Neutrophil (primary cell): Measurements from ENCODE around the gene FOLR1.

Experiments
- H3K27ac ChIP-seq: fragments of 200-600 bp; sonication (generic); 2 replicates; pipeline ENCODE4 v1.5.1; 2016; ENCODE audit warnings: mild to moderate bottlenecking, moderate library complexity
- H3K27me3 ChIP-seq: fragments of 200-600 bp; sonication (generic); 2 replicates; pipeline ENCODE4 v1.6.0; 2016; ENCODE audit warnings: mild to moderate bottlenecking
- H3K36me3 ChIP-seq: fragments of 200-600 bp; sonication (generic); 2 replicates; pipeline ENCODE4 v1.5.1; 2017
- H3K4me1 ChIP-seq, 2 experiments: fragments of 200-600 bp in 1 of 2; sonication (generic) in 1 of 2; 1 replicate in 1 of 2; 2 replicates in 1 of 2; pipeline versions ENCODE4 v1.5.1 to v1.6.1; 2013 to 2016; ENCODE audit warnings: low read depth in 1 of 2, low read length in 1 of 2, mild to moderate bottlenecking in 1 of 2, moderate library complexity in 1 of 2; ENCODE audit not compliant: control insufficient read depth in 1 of 2, insufficient read depth in 1 of 2
- H3K4me3 ChIP-seq, 2 experiments: fragments of 200-600 bp in 1 of 2; sonication (generic) in 1 of 2; 1 replicate in 1 of 2; 2 replicates in 1 of 2; pipeline ENCODE4 v1.5.1; 2013 to 2016; ENCODE audit warnings: low read depth in 1 of 2, low read length in 1 of 2, mild to moderate bottlenecking in 1 of 2, moderate library complexity in 1 of 2
- H3K9me3 ChIP-seq: fragments of 200-600 bp; sonication (generic); 2 replicates; pipeline ENCODE4 v1.5.1; 2016
- CTCF ChIP-seq: fragments of 200-600 bp; sonication (generic); IDR thresholded peaks from 2 replicates; pipeline ENCODE4 v1.5.1; 2016; ENCODE audit warnings: antibody characterized with exemption

The FOLR1 gene

GRCh38 chr11:72233056-72233772 lies 41.3 kb downstream of the FOLR1 start:
- H3K4me1 ChIP-seq: no peaks in the 10 kb centered on the region
- H3K36me3 ChIP-seq: peaks cover 100% of the 10 kb centered on the region
- TF ChIP-seq CTCF: no peak
- H3K27ac ChIP-seq: no peak overlapping the region
- no peak overlapping the region for H3K4me3 ChIP-seq
- H3K9me3 ChIP-seq: peaks cover 3% of the 10 kb centered on the region
- peaks cover 2% of the 10 kb centered on the region for H3K27me3 ChIP-seq

GRCh38 chr11:72233773-72234513 lies 42.0 kb downstream of the FOLR1 start:
- Histone ChIP-seq H3K27ac (no peak overlapping the region), H3K36me3 (peaks cover 100% of the 10 kb centered on the region), H3K27me3 (peaks cover 9% of the 10 kb centered on the region), H3K4me3 (no peak overlapping the region), H3K9me3 (peaks cover 3% of the 10 kb centered on the region), H3K4me1 (no peaks in the 10 kb centered on the region)
- TF ChIP-seq CTCF: no peak

- Histone ChIP-seq H3K36me3 (peaks cover 94% of the 10 kb centered on the region), H3K9me3 (peaks cover 3% of the 10 kb centered on the region), H3K27me3 (peaks cover 14% of the 10 kb centered on the region), H3K4me3 (no peak overlapping the region), H3K4me1 (peaks cover 3 to 5% of the 10 kb centered on the region in 2 experiments), H3K27ac (no peak overlapping the region)
- TF ChIP-seq CTCF: no peak
Measured at GRCh38 chr11:72234514-72234830, 42.5 kb downstream of the FOLR1 start.

GRCh38 chr11:72234920-72235319 lies 43.0 kb downstream of the FOLR1 start:
- Histone ChIP-seq H3K27me3 (peaks cover 19% of the 10 kb centered on the region), H3K36me3 (peaks cover 90% of the 10 kb centered on the region), H3K4me1 (peaks cover 7 to 9% of the 10 kb centered on the region in 2 experiments), H3K27ac (no peak overlapping the region), H3K4me3 (no peak overlapping the region), H3K9me3 (no peaks in the 10 kb centered on the region)
- TF ChIP-seq CTCF: no peak

- peaks cover 25% of the 10 kb centered on the region for H3K27me3 ChIP-seq
- H3K4me3 ChIP-seq: no peak overlapping the region
- H3K9me3 ChIP-seq: no peaks in the 10 kb centered on the region
- H3K4me1 ChIP-seq: peaks cover 13 to 15% of the 10 kb centered on the region in 2 experiments
- peaks cover 84% of the 10 kb centered on the region for H3K36me3 ChIP-seq
- no peak overlapping the region for H3K27ac ChIP-seq
- TF ChIP-seq CTCF: no peak
Measured at GRCh38 chr11:72235351-72236057, 43.6 kb downstream of the FOLR1 start.
